Hematopoietic multipotent progenitor cell treated with erythropoietin and hydrocortisone succinate and interleukin-3 and kit ligand, for 15 days (in vitro differentiated cells): ENCODE results near the gene C9orf57.
"Not testable (repeated sequence)": the region's sequence is repeated elsewhere in the genome, so short reads cannot be mapped to it uniquely, and the experiment has no call there.

ENCODE experiments used
- DNase-seq: peaks from one replicate; pipeline ENCODE4 v3.0.0-alpha.2; 2015; ENCODE audit warnings: low spot score

Gene C9orf57, protein sequence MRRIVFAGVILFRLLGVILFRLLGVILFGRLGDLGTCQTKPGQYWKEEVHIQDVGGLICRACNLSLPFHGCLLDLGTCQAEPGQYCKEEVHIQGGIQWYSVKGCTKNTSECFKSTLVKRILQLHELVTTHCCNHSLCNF

GRCh38 chr9:72060513-72060912, at the start of gene C9orf57:
C9orf57 (minus strand) TSS chr9:72060613; CDS start chr9:72059331, 1,282 bp downstream.
- no peak for DNase-seq

- no peak for DNase-seq
Measured at GRCh38 chr9:72102520-72102919, 42.1 kb upstream of the C9orf57 start.

GRCh38 chr9:72095520-72095919, 35.1 kb upstream of the C9orf57 start:
- DNase-seq: not testable (repeated sequence)

DNA sequence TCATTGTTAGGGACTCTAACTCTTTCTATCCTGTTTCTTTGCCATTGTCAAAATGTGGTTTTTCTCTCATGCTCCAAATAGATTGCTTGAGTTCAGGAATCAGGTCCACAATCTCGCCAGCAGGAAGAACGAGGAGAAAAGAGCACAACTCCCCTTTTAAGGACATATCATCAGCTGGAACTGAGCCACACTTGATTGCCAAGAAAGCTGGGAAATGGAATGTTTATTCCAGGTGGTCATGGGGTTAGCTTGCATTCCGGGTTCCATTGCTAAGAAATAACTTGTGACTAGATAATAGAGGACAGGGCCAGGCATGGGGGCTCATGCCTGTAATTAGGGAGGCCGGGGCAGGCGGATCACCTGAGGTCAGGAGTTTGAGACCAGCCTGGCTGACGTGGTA, 32.4 kb upstream of the C9orf57 start:
- no peak for DNase-seq

- no peak for DNase-seq
Measured at GRCh38 chr9:72089451-72090130, 29.2 kb upstream of the C9orf57 start.

DNA sequence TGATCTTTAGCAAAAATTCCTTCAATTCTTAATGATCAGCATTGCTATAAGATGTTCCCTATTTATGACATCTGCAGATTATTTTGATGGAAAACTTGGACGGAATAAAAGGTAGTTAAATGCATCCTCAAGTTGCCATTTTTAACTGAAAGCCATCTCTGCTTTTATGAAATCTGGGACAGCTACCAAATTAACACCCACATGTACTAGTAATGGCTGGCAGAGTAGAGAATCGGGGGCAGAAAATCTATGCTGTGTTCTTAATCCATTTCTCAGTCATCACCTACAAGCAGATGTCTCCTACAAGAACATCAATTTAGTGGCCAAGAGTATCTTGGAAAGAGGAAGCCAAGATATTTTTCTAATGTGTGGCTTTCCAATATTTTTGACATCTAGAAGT, 22.1 kb upstream of the C9orf57 start:
- DNase-seq: no peak

GRCh38 chr9:72074666-72075065, 14.3 kb upstream of the C9orf57 start:
- not testable (repeated sequence) for DNase-seq

DNA sequence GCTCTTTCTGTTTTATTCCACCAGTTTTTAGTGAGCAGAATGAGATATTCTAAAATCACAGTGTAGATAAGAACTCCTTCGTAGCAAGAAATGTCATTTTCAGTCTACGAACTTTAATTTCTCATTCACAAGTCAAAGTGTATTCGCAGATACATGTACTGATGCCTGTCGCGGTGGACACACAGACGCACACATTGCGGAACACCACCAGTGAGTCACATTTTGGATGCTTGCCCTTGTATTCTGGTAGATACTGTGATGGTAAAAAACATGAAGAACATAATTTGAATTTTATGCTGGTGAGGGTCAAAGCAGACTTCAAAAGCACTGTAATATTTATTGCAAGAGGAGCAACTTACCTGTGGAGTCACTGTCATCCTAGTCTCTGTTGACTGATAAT, 4.7 kb upstream of the C9orf57 start:
- no peak for DNase-seq

DNA sequence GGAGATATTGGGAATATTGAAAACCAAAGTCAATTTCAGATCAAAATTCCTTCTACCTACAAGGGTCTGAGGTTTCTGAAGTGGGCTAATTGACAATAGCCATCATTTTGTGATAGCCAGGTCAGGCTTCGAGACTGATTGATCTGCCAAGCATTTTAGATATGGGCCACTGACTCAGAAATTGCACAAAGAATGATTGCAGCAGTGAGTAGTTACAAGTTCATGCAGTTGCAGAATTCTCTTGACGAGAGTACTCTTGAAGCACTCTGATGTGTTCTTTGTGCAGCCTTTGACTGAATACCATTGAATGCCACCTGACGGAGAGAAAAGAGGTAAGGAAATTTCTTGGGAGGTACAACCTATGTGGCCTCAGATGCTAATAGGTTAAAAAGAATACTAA, 8.3 kb downstream of the C9orf57 start:
- no peak for DNase-seq

GRCh38 chr9:72048850-72049249, 11.6 kb downstream of the C9orf57 start:
- DNase-seq: no peak

GRCh38 chr9:72046630-72047456, 13.6 kb downstream of the C9orf57 start:
- DNase-seq: no peak

GRCh38 chr9:72044095-72044494, 16.3 kb downstream of the C9orf57 start:
- DNase-seq: no peak

DNA sequence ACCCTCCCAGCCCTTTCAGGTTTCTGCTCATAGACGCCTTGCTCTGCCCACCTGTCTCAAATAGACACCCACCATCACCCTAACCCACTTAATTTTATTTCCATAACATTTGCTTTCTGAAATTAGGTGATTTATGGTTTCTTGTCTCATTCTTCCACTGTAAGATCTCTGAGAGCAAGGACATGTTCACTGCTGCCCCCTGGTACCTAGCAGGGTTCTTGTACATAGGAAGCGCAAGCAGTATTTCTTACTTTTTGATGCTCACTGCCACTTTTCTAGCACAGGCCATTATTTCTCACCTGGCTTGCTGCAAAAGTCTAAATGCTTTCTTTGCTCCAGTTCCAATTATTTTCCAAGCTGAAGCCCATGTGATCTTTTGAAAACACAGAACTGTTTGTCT, 16.8 kb downstream of the C9orf57 start:
- no peak for DNase-seq

- no peak for DNase-seq
Measured at GRCh38 chr9:72042928-72043327, 17.5 kb downstream of the C9orf57 start.

GRCh38 chr9:72041775-72042194, 18.6 kb downstream of the C9orf57 start:
- DNase-seq: no peak

DNA sequence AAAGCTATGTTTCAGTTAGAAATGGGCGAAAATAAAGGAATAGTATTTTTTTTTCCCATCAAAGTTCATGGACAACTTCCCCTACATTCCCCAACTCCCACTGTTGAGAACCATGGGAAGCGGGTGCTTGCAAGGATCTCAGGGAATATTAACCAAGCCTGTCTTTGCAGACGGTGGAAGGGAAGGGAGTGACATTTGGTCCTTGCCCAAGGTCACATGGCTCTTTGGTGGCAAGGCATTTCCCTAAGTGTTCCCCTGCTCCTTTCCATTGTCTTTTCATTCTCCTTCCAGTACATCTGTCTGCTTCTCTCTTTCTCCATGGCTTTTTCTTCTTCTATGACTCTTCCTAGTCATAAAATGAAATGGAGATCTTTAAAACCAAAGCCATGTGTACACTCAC, 19.0 kb downstream of the C9orf57 start:
- no peak for DNase-seq

GRCh38 chr9:72039532-72039931, 20.9 kb downstream of the C9orf57 start:
- no peak for DNase-seq

- DNase-seq: peak; percentile 63
Measured at GRCh38 chr9:72038890-72039410, 21.5 kb downstream of the C9orf57 start.

GRCh38 chr9:72038408-72038807, 22.0 kb downstream of the C9orf57 start:
- no peak for DNase-seq

DNA sequence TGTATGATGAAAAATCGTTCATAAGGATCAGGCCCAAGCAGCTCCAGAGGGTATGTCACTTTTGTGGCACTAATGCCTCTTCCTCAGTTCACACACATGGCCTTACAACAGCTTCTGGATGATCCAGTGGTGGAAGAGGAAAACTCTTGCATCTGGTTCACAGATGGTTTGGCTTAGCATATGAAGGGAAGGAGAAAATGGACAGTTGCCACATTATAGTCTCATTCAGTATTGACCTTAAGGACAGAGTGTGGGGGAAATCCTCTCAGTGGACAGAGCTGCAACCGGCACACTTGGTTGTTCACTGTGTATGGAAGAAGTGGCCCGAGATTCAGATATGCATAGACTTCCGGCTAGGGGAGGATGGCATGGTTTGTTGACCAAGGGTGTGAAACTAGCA, 22.8 kb downstream of the C9orf57 start:
- DNase-seq: no peak

DNA sequence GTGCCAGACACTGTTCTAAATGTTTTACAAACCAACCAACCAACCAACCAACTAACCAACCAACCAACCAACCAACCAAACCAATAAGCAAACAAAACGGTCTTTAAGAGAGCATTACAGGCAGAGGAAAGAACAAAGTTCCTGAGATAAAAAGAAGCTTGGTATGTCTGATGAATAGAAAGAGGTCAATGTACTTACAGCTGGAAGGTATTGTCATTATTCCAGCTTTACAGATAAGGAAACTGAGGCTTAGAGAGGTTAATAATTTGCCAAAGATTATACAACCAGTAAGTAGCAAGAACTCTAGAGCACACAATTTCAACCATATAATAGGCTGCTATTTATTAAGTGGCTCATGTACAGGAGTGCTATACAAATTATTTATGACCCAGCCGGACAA, 29.6 kb downstream of the C9orf57 start:
- no peak for DNase-seq

DNA sequence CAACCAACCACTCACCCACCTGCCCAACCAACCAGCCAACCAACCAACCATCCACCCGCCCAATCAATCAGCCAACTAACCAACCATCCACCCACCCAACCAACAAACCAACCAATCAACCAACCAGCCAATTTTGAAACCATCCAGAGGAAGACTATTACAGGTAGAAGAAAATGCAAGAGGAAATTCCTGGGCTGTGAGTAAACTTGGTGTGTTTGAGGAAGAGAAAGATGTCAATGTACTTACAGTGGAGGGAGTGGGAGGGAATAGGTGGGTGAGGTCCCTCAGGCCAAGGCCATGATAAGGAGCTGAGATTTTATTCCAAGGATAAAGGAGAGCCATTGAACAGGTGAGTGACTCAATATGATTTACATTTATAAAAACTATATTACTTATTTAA, 30.4 kb downstream of the C9orf57 start:
- no peak for DNase-seq

DNA sequence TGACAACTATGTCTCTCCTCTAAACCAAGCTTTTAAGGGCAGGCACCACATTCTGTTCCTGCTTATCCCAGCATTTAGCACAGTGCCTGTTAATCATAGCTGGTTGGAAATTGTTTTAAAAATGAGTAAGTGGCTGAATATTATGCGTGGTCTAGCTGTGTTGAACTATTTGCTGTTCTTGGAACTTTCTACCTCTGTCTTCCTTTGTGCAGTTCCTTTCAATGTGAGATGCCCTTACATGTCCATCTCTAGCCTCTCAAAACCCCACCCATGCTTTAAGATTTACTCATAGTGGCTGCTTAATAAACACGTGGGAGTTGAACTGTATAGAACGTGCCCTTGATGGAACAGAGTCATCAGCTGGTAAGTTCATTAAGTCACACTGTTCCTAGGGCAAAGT, 34.5 kb downstream of the C9orf57 start:
- DNase-seq: no peak
